ENCODE measurements around the gene NABP2.

DNA sequence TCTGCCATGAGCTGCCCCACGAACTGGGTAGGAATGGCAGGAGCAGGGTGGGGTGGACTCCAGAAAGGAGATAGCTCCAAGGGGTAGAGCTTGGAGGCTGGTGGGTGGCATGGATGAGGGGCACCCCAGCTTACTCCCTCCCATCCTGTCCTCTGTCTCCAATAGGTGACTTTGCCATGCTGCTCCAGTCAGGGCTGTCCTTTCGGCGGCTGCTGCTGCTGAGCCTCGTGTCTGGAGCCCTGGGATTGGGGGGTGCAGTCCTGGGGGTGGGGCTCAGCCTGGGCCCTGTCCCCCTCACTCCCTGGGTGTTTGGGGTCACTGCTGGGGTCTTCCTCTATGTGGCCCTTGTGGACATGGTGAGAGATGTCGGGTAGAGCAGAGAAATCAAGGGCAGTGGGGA is 12.8 kb downstream of the NABP2 start:
- TF ChIP-seq, protein P1, sequence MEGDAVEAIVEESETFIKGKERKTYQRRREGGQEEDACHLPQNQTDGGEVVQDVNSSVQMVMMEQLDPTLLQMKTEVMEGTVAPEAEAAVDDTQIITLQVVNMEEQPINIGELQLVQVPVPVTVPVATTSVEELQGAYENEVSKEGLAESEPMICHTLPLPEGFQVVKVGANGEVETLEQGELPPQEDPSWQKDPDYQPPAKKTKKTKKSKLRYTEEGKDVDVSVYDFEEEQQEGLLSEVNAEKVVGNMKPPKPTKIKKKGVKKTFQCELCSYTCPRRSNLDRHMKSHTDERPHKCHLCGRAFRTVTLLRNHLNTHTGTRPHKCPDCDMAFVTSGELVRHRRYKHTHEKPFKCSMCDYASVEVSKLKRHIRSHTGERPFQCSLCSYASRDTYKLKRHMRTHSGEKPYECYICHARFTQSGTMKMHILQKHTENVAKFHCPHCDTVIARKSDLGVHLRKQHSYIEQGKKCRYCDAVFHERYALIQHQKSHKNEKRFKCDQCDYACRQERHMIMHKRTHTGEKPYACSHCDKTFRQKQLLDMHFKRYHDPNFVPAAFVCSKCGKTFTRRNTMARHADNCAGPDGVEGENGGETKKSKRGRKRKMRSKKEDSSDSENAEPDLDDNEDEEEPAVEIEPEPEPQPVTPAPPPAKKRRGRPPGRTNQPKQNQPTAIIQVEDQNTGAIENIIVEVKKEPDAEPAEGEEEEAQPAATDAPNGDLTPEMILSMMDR (conservative IDR thresholded peaks at IDR 0.05; ENCODE audit: low read depth, low read length), result no peak
- TF ChIP-seq EZH2 (IDR thresholded peaks at IDR 0.05; ENCODE audit: borderline replicate concordance, low read depth, low read length, poor library complexity, severe bottlenecking), result no peak

Measured in A673 (cell line).